Measurements from ENCODE around the gene LIM2.

Gene LIM2

GRCh38 chr19:51356159-51356801 is 31.5 kb downstream of the LIM2 start:
- Histone ChIP-seq H3K4me1 (ENCODE audit: control insufficient read depth, insufficient read depth, low read length) (no peaks in the 10 kb centered on the region), H3K9ac (ENCODE audit: low read length) (no peak overlapping the region), H3K4me3 (ENCODE audit: low read length) (no peak overlapping the region), H3K36me3 (ENCODE audit: control insufficient read depth, insufficient read depth, low read length) (no peaks in the 10 kb centered on the region), H3K27ac (ENCODE audit: low read depth, low read length) (no peak overlapping the region), H3K27me3 (ENCODE audit: control insufficient read depth, insufficient read depth, low read length) (no peaks in the 10 kb centered on the region)

DNA sequence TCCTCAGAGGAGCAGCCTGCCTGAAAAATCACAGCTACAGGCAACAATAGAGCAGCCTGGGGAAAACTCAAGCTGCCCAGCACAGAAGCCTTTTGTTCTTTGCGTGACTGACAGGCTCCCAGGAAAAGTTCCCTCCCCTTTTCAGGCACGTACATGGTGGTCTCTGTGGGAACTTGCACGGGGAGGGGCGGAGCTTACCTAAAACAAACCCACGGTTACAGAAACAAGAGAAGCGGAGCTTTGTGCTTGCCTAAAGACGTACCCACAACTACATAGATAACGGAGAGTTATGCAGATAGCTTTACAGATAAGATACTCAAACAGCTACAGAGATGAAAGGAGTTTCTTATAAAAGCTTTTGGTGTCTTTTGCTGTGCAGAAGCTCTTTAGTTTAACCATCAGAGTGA is 33.0 kb downstream of the LIM2 start:
- H3K36me3 ChIP-seq (ENCODE audit: control insufficient read depth, insufficient read depth, low read length), result no peaks in the 10 kb centered on the region
- H3K27me3 ChIP-seq (ENCODE audit: control insufficient read depth, insufficient read depth, low read length), result no peaks in the 10 kb centered on the region
- no peak overlapping the region for H3K9ac ChIP-seq (ENCODE audit: low read length)
- H3K27ac ChIP-seq (ENCODE audit: low read depth, low read length), result no peak overlapping the region
- no peaks in the 10 kb centered on the region for H3K4me1 ChIP-seq (ENCODE audit: control insufficient read depth, insufficient read depth, low read length)
- no peak overlapping the region for H3K4me3 ChIP-seq (ENCODE audit: low read length)

DNA sequence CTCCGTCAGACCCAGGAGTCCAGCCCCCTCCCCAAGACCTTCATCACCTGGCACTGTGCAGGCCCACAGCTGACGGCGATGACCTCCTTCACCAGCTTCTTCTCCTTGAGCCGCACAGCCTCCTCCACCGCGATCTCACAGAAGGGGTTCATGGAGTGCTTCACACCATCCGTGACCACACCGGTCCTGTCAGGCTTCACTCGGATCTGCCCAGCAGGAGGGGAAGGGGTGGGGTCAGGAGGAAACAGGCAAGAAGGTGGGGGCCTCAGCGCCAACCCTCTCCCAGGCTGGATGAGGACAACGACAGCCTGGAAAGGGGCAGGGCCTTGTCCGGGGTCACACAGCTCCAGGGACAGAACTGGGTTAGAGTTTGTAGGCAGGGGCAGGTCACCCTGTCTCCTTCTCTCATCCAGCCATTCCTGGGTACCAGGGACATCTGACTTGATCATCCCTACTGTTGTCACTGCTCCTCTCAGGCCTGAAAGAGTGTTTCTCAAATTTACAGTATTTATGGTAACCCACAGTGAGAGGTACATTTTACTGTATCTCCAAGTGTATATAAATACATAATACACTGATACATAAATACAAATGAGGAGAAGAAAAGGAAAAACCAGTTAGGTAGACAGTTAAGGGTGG is 33.6 kb downstream of the LIM2 start:
- no peaks in the 10 kb centered on the region for H3K27me3 ChIP-seq (ENCODE audit: control insufficient read depth, insufficient read depth, low read length)
- H3K27ac ChIP-seq (ENCODE audit: low read depth, low read length), result no peak overlapping the region
- H3K36me3 ChIP-seq (ENCODE audit: control insufficient read depth, insufficient read depth, low read length), result no peaks in the 10 kb centered on the region
- H3K4me1 ChIP-seq (ENCODE audit: control insufficient read depth, insufficient read depth, low read length), result no peaks in the 10 kb centered on the region
- no peak overlapping the region for H3K4me3 ChIP-seq (ENCODE audit: low read length)
- no peak overlapping the region for H3K9ac ChIP-seq (ENCODE audit: low read length)

- no peak overlapping the region for H3K27ac ChIP-seq (ENCODE audit: low read depth, low read length)
- H3K9ac ChIP-seq (ENCODE audit: low read length), result no peak overlapping the region
- no peaks in the 10 kb centered on the region for H3K4me1 ChIP-seq (ENCODE audit: control insufficient read depth, insufficient read depth, low read length)
- no peaks in the 10 kb centered on the region for H3K36me3 ChIP-seq (ENCODE audit: control insufficient read depth, insufficient read depth, low read length)
- no peaks in the 10 kb centered on the region for H3K27me3 ChIP-seq (ENCODE audit: control insufficient read depth, insufficient read depth, low read length)
- H3K4me3 ChIP-seq (ENCODE audit: low read length), result no peak overlapping the region
These were observed 34.9 kb downstream of the LIM2 start for GRCh38 chr19:51352783-51353360.

DNA sequence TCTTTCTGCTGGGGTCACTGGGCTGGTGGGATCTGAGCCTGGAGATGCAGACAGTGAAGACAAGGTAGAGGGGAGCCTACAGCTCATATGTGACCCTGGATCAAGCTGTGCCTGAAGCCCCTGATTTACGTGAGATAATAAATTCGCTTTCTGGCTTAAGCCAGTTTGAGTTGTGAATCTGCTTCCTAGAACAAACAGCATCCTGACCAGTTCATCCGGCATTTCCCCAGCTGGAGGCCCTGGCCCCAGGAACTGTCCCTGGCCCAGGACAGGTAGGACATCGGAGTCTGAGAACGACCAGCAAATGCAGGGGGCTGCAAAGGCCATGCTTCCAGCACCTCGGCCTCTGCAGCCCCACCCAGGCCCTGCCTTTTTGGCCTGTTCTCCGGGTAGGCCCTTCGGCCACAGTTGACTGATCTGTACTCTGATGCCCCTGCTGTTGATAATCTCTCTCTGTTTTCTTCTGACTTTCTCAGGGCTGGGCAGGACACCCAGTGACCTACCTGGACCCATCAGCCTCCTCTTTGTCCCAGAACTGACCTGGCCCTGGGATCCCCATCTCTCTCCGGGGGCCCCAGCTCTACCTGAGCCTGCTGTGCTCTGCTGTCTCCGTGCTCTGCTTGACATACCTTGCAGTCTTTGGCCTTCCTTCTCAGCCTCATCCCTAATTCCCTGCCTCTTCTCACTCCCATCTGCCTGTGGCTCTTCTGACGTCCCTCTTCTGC is 36.3 kb downstream of the LIM2 start:
- H3K9ac ChIP-seq (ENCODE audit: low read length), result no peak overlapping the region
- peaks cover 5% of the 10 kb centered on the region for H3K36me3 ChIP-seq (ENCODE audit: control insufficient read depth, insufficient read depth, low read length)
- H3K27me3 ChIP-seq (ENCODE audit: control insufficient read depth, insufficient read depth, low read length), result no peaks in the 10 kb centered on the region
- no peaks in the 10 kb centered on the region for H3K4me1 ChIP-seq (ENCODE audit: control insufficient read depth, insufficient read depth, low read length)
- no peak overlapping the region for H3K27ac ChIP-seq (ENCODE audit: low read depth, low read length)
- no peak overlapping the region for H3K4me3 ChIP-seq (ENCODE audit: low read length)

- Histone ChIP-seq H3K36me3 (ENCODE audit: control insufficient read depth, insufficient read depth, low read length) (peaks cover 9% of the 10 kb centered on the region), H3K9ac (ENCODE audit: low read length) (no peak overlapping the region), H3K4me3 (ENCODE audit: low read length) (no peak overlapping the region), H3K27ac (ENCODE audit: low read depth, low read length) (no peak overlapping the region), H3K27me3 (ENCODE audit: control insufficient read depth, insufficient read depth, low read length) (no peaks in the 10 kb centered on the region), H3K4me1 (ENCODE audit: control insufficient read depth, insufficient read depth, low read length) (no peaks in the 10 kb centered on the region)
These were observed 40.4 kb downstream of the LIM2 start for GRCh38 chr19:51347209-51347928.

DNA sequence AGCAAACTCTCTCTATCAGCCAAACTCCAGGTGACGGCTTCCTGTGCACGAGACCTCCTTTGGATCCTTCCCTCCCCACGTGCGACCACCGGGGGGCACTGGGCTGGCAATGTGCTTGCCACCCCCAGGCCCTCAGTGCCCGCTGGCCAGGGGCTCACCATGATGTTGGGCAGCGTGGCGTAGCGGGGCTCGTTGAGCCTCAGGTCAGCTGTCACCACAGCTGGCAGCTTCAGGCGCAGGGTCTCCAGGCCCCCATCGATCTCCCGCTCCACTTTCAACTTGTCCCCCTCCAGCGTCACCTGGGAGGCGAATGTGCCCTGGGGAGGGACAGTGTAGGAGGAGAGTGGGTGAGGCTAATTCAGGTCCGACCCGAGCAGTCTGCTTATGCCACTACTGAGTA is 41.0 kb downstream of the LIM2 start:
- H3K27me3 ChIP-seq (ENCODE audit: control insufficient read depth, insufficient read depth, low read length), result no peaks in the 10 kb centered on the region
- no peak overlapping the region for H3K4me3 ChIP-seq (ENCODE audit: low read length)
- no peaks in the 10 kb centered on the region for H3K4me1 ChIP-seq (ENCODE audit: control insufficient read depth, insufficient read depth, low read length)
- peaks cover 9% of the 10 kb centered on the region for H3K36me3 ChIP-seq (ENCODE audit: control insufficient read depth, insufficient read depth, low read length)
- no peak overlapping the region for H3K27ac ChIP-seq (ENCODE audit: low read depth, low read length)
- H3K9ac ChIP-seq (ENCODE audit: low read length), result no peak overlapping the region

DNA sequence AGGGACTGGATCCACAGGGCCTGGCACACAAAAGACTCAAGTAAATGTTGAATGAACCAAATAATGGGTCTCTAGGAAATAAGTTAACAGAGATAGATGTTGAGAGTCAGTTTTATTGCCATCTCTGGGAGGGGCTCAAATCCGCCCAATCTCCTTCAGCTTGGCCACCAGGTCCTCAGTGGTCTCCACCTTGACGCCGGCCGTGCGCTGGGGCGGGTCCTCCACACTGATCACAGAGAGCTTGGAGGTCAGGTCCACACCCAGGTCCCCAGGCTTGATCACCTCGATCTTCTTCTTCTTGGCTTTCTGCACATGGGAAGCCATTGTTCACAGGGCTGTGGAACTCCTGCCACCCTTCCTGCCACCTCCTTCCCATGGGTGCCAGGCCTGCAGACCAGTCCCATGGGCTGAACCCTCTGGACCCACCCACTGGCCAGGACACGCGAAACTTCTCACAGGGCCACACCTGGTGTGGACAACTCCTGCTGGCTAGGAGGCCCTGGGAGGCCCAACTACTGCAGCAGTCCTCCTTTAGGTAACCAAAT is 42.6 kb downstream of the LIM2 start:
- no peaks in the 10 kb centered on the region for H3K27me3 ChIP-seq (ENCODE audit: control insufficient read depth, insufficient read depth, low read length)
- no peaks in the 10 kb centered on the region for H3K4me1 ChIP-seq (ENCODE audit: control insufficient read depth, insufficient read depth, low read length)
- no peak overlapping the region for H3K4me3 ChIP-seq (ENCODE audit: low read length)
- peaks cover 9% of the 10 kb centered on the region for H3K36me3 ChIP-seq (ENCODE audit: control insufficient read depth, insufficient read depth, low read length)
- no peak overlapping the region for H3K9ac ChIP-seq (ENCODE audit: low read length)
- H3K27ac ChIP-seq (ENCODE audit: low read depth, low read length), result no peak overlapping the region

DNA sequence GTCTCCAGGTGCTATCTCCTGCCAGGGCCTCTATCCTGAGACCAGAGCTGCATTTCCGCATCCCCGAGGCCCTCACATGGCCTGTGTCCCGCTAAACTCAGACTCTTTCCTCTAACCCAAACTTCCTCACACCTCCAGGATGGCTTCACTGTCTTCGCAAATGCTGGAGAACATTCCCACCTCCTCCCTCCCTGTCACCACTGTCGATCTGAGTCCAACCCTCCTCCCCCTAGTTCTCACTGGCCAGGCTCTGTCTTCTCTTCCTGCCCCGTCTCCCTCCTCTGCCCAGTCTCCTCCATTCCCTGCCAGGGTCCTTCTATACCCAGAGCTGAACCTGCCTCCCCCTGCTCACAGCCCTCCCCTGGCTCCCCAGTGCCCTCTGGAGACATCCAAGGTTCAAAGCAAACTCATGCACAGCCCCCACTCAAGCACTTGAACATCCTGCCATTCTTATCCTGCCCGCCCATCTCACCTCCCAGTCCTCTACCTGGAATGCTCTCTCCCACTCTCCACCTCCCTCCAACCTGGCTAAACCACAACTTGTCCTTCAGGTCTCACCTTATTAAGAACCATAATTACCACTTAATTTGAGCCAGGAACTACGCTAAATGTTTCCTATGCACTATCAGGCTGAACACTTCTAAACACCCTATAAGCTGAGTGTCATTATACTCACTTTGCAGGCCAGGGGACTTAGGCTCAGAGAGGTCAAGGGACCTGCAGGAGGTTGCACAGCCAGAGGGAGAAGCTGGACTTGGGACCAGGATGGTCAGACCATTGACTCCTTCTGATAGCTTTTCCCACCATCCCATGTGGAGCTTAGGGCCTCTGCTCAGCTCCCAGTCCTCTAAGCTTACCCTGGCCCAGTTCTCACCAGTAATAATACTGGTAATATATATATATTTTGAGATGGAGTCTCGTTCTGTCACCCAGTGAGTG is 44.9 kb downstream of the LIM2 start:
- Histone ChIP-seq H3K36me3 (ENCODE audit: control insufficient read depth, insufficient read depth, low read length) (peaks cover 9% of the 10 kb centered on the region), H3K4me3 (ENCODE audit: low read length) (no peak overlapping the region), H3K27me3 (ENCODE audit: control insufficient read depth, insufficient read depth, low read length) (no peaks in the 10 kb centered on the region), H3K9ac (ENCODE audit: low read length) (no peak overlapping the region), H3K4me1 (ENCODE audit: control insufficient read depth, insufficient read depth, low read length) (peaks cover 3% of the 10 kb centered on the region), H3K27ac (ENCODE audit: low read depth, low read length) (no peak overlapping the region)

- Histone ChIP-seq H3K27ac (ENCODE audit: low read depth, low read length) (no peak within 1 kb of the TSS), H3K27me3 (ENCODE audit: control insufficient read depth, insufficient read depth, low read length) (no peaks in the 10 kb centered on the region), H3K4me1 (ENCODE audit: control insufficient read depth, insufficient read depth, low read length) (peaks cover 3% of the 10 kb centered on the region), H3K4me3 (ENCODE audit: low read length) (no peak within 1 kb of the TSS), H3K9ac (ENCODE audit: low read length) (no peak within 1 kb of the TSS), H3K36me3 (ENCODE audit: control insufficient read depth, insufficient read depth, low read length) (peaks cover 9% of the 10 kb centered on the region)
These were observed 45.7 kb downstream of the LIM2 start, which contains the start of gene VSIG10L for GRCh38 chr19:51341976-51342580. Gene VSIG10L, minus strand, starts transcription at chr19:51342139. Its CDS starts 15 bp downstream, at chr19:51342124.

DNA sequence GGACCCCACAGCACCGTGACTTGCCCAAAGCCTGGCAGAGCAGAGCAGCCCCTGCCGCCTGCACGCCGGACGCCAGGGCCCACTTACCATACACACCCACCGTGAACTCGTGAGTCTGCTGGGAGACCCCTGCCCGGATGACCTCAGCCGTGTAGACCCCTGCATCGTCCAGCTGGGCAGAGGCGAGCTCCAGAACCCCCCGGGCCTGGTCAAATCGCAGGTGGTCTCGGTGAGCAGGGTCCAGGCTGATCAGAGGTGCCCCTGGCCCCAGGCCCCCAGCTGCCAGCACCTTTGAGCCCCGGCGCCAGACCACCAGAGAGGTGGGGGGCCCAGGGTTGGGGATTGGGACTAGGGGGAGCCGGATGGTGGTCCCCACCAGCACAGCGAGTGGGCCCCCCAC is 46.7 kb downstream of the LIM2 start:
- no peak overlapping the region for H3K27ac ChIP-seq (ENCODE audit: low read depth, low read length)
- H3K4me3 ChIP-seq (ENCODE audit: low read length), result no peak overlapping the region
- peaks cover 3% of the 10 kb centered on the region for H3K4me1 ChIP-seq (ENCODE audit: control insufficient read depth, insufficient read depth, low read length)
- H3K9ac ChIP-seq (ENCODE audit: low read length), result no peak overlapping the region
- H3K27me3 ChIP-seq (ENCODE audit: control insufficient read depth, insufficient read depth, low read length), result no peaks in the 10 kb centered on the region
- peaks cover 3% of the 10 kb centered on the region for H3K36me3 ChIP-seq (ENCODE audit: control insufficient read depth, insufficient read depth, low read length)

Measured in rectal smooth muscle tissue (tissue), 1 donor.